T-helper 2 cell (primary cell): ENCODE data around the gene ARMC9.
"Not testable (repeated sequence)": the region's sequence is repeated elsewhere in the genome, so short reads cannot be mapped to it uniquely, and the experiment has no call there.

Source experiments
- DNase-seq, 5 experiments: peaks; one replicate each; pipeline versions ENCODE4 v3.0.0 to v3.0.0-alpha.2; 2012 to 2022

The ARMC9 gene

DNA sequence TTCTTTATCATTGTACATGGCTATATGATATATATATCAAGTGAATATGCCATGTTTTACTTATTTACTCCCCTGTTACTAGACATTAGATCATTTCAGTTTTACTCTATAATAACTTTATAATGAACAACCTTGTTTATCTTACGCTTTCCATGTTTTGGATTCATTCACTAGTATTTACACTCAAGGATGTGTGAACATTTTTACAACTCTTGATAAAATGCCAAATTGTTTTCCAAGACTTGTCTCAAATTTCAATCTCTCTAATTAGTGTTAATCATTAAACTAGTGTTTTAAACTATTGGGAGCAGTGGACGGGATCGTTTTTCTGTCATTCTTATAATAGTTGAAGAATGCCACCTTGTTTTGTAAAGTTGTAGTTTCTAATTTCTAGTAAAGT lies 145.6 kb downstream of the ARMC9 start:
- DNase-seq, result no peak

- DNase-seq, result no peak
These were observed 146.4 kb downstream of the ARMC9 start for GRCh38 chr2:231344851-231345250.

- no peak for DNase-seq
These were observed 148.7 kb downstream of the ARMC9 start for GRCh38 chr2:231347081-231347480.

- no peak for DNase-seq
These were observed 149.2 kb downstream of the ARMC9 start for GRCh38 chr2:231347638-231348037.

GRCh38 chr2:231348173-231348572 lies 149.7 kb downstream of the ARMC9 start:
- DNase-seq, result no peak

GRCh38 chr2:231348704-231349373 lies 150.4 kb downstream of the ARMC9 start:
- DNase-seq, result no peak

- not testable (repeated sequence) for DNase-seq
These were observed 150.9 kb downstream of the ARMC9 start for GRCh38 chr2:231349374-231349735.

DNA sequence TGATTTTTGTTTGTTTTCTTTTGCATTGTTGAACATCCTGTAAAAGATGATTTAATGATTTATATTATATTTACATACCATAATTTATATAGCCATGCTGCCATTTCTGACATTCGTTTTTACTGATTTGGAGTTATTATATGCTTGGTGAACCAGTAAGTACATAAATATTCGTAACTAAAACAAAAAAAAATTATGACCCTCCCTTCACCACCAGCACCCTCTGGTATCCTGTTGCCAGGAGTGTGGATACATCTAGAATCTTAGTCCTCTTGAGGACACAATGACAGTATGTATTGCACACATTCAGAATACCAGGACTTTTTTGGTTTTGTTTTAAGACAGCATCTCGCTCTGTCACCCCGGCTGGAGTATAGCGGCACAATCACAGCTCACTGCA lies 153.2 kb downstream of the ARMC9 start:
- no peak for DNase-seq

DNA sequence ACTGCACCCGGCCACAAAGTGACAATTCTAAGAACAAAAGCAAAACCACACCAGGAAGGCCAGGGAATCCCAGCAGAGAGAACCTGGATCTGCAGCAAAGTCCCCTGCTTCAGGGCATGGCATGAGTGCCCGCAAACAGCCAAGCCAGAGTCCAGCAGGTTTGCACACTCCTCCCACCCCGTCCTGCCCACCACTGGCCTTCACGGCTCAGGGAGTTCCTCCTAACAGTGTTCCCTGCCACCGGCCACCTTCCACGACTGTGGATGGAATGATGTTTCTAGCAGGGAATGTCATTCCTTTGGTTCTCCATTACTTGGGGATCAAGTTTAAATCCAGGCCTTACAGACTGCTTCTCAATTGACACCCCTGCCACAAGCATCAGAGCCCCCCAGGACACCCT lies 155.0 kb downstream of the ARMC9 start:
- no peak for DNase-seq

GRCh38 chr2:231355508-231356465 lies 157.4 kb downstream of the ARMC9 start:
- DNase-seq, result no peak

GRCh38 chr2:231356466-231356844 lies 158.0 kb downstream of the ARMC9 start:
- DNase-seq, result no peak

- no peak for DNase-seq
These were observed 158.6 kb downstream of the ARMC9 start for GRCh38 chr2:231357048-231357447.

DNA sequence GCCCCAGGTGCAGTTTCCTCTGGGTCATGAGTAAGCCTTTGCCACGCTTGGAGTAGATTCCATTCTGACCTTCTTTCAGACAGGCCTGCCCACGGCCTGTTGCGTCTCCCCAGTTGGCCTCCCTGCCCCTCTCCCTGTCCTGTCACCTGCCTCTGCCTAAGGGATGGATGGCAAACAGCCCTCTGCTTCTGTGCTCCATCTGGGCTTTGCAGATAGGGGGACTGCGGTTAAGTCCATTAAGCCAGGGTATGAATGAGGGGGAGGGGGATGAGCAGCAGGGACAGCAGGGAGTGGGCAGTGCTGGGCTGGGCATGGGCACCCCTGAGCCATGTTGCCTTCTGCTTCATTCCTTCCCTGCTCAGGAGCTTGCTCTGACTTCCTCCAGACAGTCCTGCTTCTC lies 159.5 kb downstream of the ARMC9 start:
- DNase-seq, result no peak

DNA sequence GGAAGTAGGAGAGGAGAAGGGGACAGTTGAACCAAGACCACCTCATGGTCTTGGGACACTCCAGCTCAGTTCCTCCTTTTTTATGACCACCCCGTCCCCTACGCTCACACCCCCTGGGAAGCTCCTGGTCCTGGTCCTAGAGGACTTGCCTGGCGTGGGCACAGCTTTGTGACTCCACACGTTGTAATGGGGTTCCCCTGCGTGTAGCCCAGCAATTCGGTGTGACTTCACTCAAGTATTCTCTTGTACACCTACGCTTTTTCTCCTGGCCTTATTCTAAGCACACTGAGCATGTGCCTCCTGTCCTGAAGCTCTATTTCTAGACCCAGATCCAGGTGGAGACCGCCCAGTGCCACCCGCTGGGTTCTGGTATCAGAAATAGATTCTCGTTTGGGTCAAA lies 161.0 kb downstream of the ARMC9 start:
- DNase-seq, result no peak

DNA sequence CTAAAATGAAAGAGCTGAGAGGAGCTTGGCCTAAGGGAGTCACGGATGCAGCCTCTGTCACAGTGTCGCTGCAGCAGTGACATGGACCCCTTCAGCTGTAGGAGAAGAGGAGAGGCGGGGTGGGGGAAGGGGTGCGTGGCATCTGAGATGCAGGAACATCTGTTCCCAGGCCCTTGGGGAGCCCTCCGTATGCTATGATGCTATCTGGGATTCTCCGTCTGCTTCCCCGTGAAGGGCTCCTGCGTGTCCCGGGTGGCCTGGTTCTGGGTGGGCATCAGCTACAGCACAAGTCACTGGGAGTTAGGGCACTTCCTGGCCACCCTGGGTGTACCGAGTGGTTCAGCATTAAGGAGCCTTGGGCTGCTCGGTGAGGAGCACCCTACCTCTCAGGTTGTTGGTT lies 161.5 kb downstream of the ARMC9 start:
- DNase-seq, result no peak

DNA sequence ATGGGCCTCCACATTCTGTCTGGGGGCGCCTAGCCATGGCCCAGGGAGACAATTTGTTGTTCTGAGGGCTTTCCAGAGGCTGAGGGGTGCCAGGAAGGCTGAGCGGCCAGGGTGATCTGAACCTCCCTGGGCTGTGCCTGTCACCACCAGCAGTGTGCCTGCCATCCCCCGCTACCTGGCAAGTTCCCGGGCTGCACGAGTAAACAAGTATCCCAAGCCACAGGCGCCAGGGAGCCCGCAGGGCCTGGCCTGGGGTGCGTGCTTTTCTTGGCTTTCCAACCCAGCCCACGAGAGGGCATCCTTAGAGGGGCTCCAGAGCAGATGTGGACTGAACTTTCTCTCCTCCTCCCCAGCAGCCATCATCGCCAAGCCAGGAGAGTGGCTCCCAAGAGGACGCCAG lies 162.0 kb downstream of the ARMC9 start:
- no peak for DNase-seq

GRCh38 chr2:231360881-231361371 lies 162.5 kb downstream of the ARMC9 start:
- DNase-seq, result no peak

DNA sequence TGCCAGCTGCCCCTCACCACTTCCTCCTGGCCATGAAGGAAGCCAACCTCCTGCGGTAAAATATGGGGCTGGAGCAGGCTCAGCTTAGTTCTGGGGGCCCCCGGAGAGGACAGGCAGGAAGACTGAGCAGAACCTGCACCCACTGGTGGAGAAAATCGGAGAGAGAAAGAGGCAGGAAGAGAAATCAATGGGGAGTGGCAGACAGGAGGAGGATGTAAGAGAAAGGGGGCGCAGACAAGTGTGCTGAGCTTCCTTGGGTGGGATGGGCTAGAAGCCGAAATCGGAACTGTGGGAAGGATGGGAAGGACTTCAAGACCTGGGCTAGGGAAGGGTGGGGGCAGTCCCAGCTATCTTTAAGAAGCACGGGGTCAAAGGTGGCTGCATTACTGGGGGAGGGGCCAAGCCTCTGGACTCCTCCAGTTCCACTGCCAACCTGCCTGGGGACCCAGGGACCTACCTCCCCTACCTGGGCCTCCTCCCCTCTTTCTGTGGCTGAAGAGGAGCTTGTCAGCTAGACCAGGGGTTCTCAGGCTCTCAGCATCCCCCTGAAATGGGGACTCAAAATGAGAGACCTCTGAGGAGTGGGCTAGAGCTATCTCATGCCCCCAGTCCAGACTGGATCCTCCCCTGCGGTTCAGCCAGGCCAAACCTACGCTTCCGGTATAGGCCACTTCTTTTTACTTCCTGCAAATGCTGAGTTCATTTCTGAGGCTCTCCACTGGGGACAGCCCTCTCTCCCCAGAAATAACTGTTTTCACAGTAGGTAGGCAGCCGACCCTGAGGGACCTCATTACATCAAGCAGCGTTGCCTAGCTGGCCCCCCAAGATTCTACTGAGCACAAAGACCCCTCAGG lies 163.5 kb downstream of the ARMC9 start:
- DNase-seq, result peak in 1 of 5 experiments; percentile 52

DNA sequence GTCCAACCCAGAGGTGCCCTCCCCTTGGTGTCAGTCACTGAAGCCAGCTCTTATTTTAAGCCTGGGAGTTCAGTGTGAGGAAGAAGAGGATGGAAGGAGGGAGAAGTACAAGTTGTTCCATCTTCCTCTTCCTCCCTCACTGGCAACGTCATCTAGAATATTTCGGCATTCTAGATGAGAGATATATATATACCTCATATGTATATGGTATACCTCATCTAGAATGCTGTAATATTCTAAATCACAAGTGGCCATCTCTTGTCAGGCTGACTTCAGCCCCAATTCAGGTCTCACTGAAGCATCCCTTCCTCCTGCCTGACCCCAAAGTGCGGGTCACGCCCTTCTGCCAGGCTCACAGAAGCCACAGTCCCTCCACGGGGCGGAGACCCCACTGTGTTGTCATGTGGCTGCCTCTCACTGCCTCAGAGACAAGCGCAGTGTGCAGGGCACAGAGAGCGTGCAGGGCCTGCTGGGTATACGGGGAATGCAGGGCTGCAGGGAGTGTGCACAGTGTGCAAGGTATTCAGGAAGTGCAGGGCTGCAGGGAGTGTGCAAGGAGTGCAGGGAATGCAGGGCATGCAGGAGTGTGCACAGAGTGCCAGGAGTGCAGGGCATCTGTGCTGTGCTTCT lies 164.2 kb downstream of the ARMC9 start:
- DNase-seq, result no peak

- no peak for DNase-seq
These were observed 165.6 kb downstream of the ARMC9 start for GRCh38 chr2:231364061-231364460.

DNA sequence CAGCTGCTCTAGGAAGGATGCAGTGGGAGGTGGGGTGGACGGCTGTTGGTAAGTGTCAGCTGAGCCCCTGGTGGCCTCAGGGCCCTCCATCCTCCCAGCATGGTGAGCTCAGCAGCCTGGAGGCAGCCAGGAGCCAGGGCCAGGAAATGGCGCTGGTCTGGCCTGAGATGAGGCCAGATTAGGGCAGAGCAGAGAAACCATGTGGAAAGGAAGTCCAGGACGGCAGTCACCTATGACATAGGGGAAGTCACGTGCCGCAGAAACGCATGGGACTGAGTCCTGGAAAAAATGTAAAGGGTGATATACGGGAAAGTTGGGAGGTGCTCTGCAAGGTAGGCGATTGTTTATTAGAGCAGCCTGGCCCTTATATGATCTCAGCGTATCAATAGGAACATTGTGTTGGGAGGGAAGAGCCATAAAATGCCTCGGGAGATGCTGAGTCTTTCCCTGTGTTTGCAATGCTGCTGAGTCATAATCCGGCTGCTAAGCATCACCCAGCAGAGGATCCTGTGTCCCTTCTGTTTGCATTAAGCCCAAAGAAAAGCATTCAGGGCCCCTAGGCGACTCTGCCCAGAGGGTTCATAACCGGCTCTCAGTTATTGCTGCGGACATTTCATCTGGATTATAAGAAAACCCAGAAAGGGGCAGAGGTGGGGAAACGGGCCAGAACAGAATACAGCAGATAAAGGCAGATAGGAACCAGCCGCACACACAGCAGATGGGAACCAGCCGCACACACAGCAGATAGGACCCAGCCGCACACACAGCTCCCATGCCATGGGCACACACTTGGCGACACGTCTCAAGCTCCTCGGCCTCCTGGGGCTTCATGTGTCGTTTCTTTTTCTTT lies 166.8 kb downstream of the ARMC9 start:
- no peak for DNase-seq

DNA sequence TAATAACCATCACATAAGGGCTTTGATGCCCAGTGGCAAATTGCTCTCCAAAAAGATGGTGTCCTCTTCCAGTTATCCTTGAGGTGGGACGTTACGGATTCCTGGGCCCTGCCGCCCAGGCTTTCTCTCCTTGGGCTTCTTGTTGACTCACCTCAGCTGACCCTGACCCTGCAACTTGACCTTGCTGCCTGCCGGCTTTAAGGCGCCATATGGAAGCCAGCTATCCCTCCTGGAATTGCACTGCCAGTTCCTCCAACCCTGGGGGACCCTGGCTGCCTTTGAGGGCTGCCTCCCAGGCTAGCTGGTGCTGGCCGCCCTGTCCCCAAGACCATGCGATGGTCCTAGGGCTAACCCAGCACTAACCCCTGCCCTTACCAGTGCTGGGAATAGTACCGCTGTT lies 168.7 kb downstream of the ARMC9 start:
- no peak for DNase-seq
